Measurements from ENCODE around the gene PRKAG1. TPM values are rescaled to one million over a fixed set of nuclear protein-coding genes. Genes with fewer than 3 reads are reported as not detected.

The PRKAG1 gene
- total RNA-seq, 2 donors from 2014 or later: 53.9 to 55.4 TPM

GRCh38 chr12:48979602-48980388 lies 38.8 kb downstream of the PRKAG1 start:
- Histone ChIP-seq H3K4me3 (peak overlapping the region; percentile 9 to 10), H3K27me3 (replicated peaks; ENCODE audit: insufficient read depth) (peaks cover 25% of the 10 kb centered on the region), H3K4me1 (replicated peaks) (peaks cover 12% of the 10 kb centered on the region), H3K27ac (no peak overlapping the region), H3K9me3 (no peaks in the 10 kb centered on the region), H3K36me3 (no peaks in the 10 kb centered on the region)
- intact Hi-C loops (cut with DNase I): no loop called here
- WGBS: 1% methylated on average over 55 of the region's 55 CpGs
- TF ChIP-seq POLR2AphosphoS5 (IDR thresholded peaks at IDR 0.05): no peak
- TF ChIP-seq CTCF (IDR thresholded peaks at IDR 0.05): no peak
- no peak for TF ChIP-seq POLR2A (IDR thresholded peaks at IDR 0.05)
- no peak for DNase-seq (ENCODE audit: low spot score)

GRCh38 chr12:48978741-48979601 lies 39.6 kb downstream of the PRKAG1 start:
- WGBS: 4% methylated on average over 41 of the region's 45 CpGs
- H3K36me3 ChIP-seq: no peaks in the 10 kb centered on the region
- H3K4me1 ChIP-seq (replicated peaks): peaks cover 12% of the 10 kb centered on the region
- H3K27me3 ChIP-seq (replicated peaks; ENCODE audit: insufficient read depth): peaks cover 29% of the 10 kb centered on the region
- no peak overlapping the region for H3K27ac ChIP-seq
- no peak for DNase-seq (ENCODE audit: low spot score)
- peak overlapping the region; percentile 9 to 10 for H3K4me3 ChIP-seq
- H3K9me3 ChIP-seq: no peaks in the 10 kb centered on the region
- intact Hi-C loops (cut with DNase I): no loop called here
- TF ChIP-seq POLR2AphosphoS5 (IDR thresholded peaks at IDR 0.05) (no peak), CTCF (IDR thresholded peaks at IDR 0.05) (no peak), POLR2A (IDR thresholded peaks at IDR 0.05) (no peak)

GRCh38 chr12:48978291-48978740 lies 40.3 kb downstream of the PRKAG1 start, which contains the start of gene WNT1:
TSS of gene WNT1 (plus strand) at chr12:48978322. CDS start at chr12:48978651, 329 bp downstream.
- H3K27ac ChIP-seq: no peak within 1 kb of the TSS
- no peak for TF ChIP-seq POLR2AphosphoS5 (IDR thresholded peaks at IDR 0.05)
- TF ChIP-seq POLR2A (IDR thresholded peaks at IDR 0.05): no peak
- no peak for TF ChIP-seq CTCF (IDR thresholded peaks at IDR 0.05)
- intact Hi-C loops (cut with DNase I): no loop called here
- H3K36me3 ChIP-seq: no peaks in the 10 kb centered on the region
- 0% methylated on average over 15 of the region's 45 CpGs for WGBS
- H3K4me3 ChIP-seq: peak within 1 kb of the TSS; percentile 6 to 9
- peaks cover 29% of the 10 kb centered on the region for H3K27me3 ChIP-seq (replicated peaks; ENCODE audit: insufficient read depth)
- DNase-seq (ENCODE audit: low spot score): no peak
- no peaks in the 10 kb centered on the region for H3K9me3 ChIP-seq
- H3K4me1 ChIP-seq (replicated peaks): peaks cover 12% of the 10 kb centered on the region

GRCh38 chr12:48977290-48978281 lies 41.0 kb downstream of the PRKAG1 start:
- WGBS: 14% methylated on average over 40 of the region's 50 CpGs
- Histone ChIP-seq H3K4me1 (replicated peaks) (peaks cover 12% of the 10 kb centered on the region), H3K27me3 (replicated peaks; ENCODE audit: insufficient read depth) (peaks cover 35% of the 10 kb centered on the region), H3K27ac (no peak overlapping the region), H3K36me3 (no peaks in the 10 kb centered on the region), H3K4me3 (peak overlapping the region in 1 of 2 donors; percentile 6), H3K9me3 (no peaks in the 10 kb centered on the region)
- intact Hi-C loops (cut with DNase I): no loop called here
- TF ChIP-seq CTCF (IDR thresholded peaks at IDR 0.05): peak; percentile 49 to 72 (median 58)
- no peak for TF ChIP-seq POLR2AphosphoS5 (IDR thresholded peaks at IDR 0.05)
- no peak for DNase-seq (ENCODE audit: low spot score)
